ENCODE measurements around the gene DNHD1.

DNHD1 gene

GRCh38 chr11:6482441-6482840 is 14.6 kb upstream of the DNHD1 start:
- Histone ChIP-seq H3K9ac (peak overlapping the region; percentile 87; the same call in 1 of the 2 replicates), H3K4me3 (IDR thresholded peaks at IDR 0.05; ENCODE audit: insufficient read depth, low read depth, low read length) (peak overlapping the region; percentile 40), H3K27ac (no peak overlapping the region), H3K4me1 (ENCODE audit: low read depth, poor library complexity, severe bottlenecking) (peaks cover 20% of the 10 kb centered on the region), H2AFZ (ENCODE audit: low read depth) (no peak overlapping the region), H4K20me1 (ENCODE audit: insufficient read depth) (no peaks in the 10 kb centered on the region; the same call in 1 of the 2 replicates), H3K36me3 (ENCODE audit: insufficient read depth) (0 out of 2 replicates have a peak, but pooled peaks cover 5% of the 10 kb centered on the region), H3K79me2 (ENCODE audit: insufficient read depth, low read depth) (peaks cover 33% of the 10 kb centered on the region), H3K4me2 (peak overlapping the region; percentile 95), H3K27me3 (ENCODE audit: insufficient read depth, low read depth) (no peaks in the 10 kb centered on the region)
- no peak for TF ChIP-seq CTCF (conservative IDR thresholded peaks at IDR 0.05; ENCODE audit: low read depth, low read length)

- TF ChIP-seq CTCF (conservative IDR thresholded peaks at IDR 0.05; ENCODE audit: low read depth, low read length) = no peak
- Histone ChIP-seq H4K20me1 (ENCODE audit: insufficient read depth) (no peaks in the 10 kb centered on the region; the same call in 1 of the 2 replicates), H3K4me3 (IDR thresholded peaks at IDR 0.05; ENCODE audit: insufficient read depth, low read depth, low read length) (no peak overlapping the region), H3K27me3 (ENCODE audit: insufficient read depth, low read depth) (no peaks in the 10 kb centered on the region), H3K4me2 (no peak overlapping the region), H3K36me3 (ENCODE audit: insufficient read depth) (0 out of 2 replicates have a peak, but pooled peaks cover 5% of the 10 kb centered on the region), H3K27ac (no peak overlapping the region), H2AFZ (ENCODE audit: low read depth) (no peak overlapping the region), H3K4me1 (ENCODE audit: low read depth, poor library complexity, severe bottlenecking) (peaks cover 20% of the 10 kb centered on the region), H3K79me2 (ENCODE audit: insufficient read depth, low read depth) (peaks cover 33% of the 10 kb centered on the region), H3K9ac (no peak overlapping the region)
Observed at GRCh38 chr11:6483015-6483414, 14.1 kb upstream of the DNHD1 start.

- Histone ChIP-seq H3K4me2 (no peak overlapping the region), H3K27ac (no peak overlapping the region), H3K4me1 (ENCODE audit: low read depth, poor library complexity, severe bottlenecking) (peaks cover 12% of the 10 kb centered on the region), H3K27me3 (ENCODE audit: insufficient read depth, low read depth) (no peaks in the 10 kb centered on the region), H4K20me1 (ENCODE audit: insufficient read depth) (no peaks in the 10 kb centered on the region; the same call in 1 of the 2 replicates), H2AFZ (ENCODE audit: low read depth) (no peak overlapping the region), H3K36me3 (ENCODE audit: insufficient read depth) (0 out of 2 replicates have a peak, but pooled peaks cover 5% of the 10 kb centered on the region), H3K9ac (no peak overlapping the region), H3K79me2 (ENCODE audit: insufficient read depth, low read depth) (peaks cover 29% of the 10 kb centered on the region), H3K4me3 (IDR thresholded peaks at IDR 0.05; ENCODE audit: insufficient read depth, low read depth, low read length) (no peak overlapping the region)
- no peak for TF ChIP-seq CTCF (conservative IDR thresholded peaks at IDR 0.05; ENCODE audit: low read depth, low read length)
Observed at GRCh38 chr11:6485661-6486060, 11.4 kb upstream of the DNHD1 start.

DNA sequence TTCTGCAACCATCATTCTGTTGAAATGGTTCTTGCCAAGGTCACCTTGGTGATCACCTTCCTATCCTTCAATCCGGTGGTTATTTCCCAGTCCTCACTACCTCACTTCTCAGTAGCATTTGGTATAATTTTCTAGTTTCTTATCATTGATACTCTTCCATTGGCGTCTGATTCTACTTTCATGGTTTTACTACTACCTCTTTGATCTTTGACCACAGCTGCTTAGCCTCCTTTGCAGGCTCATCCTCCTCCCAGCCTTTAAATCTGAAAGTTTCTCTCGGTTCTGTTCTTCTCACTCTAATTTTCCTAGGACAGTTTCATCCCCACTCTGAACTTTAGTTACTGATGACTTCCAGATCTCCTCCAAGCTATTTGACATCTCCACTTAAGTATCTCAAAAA is 10.8 kb upstream of the DNHD1 start:
- H3K36me3 ChIP-seq (ENCODE audit: insufficient read depth) = 0 out of 2 replicates have a peak, but pooled peaks cover 5% of the 10 kb centered on the region
- no peak overlapping the region for H3K4me2 ChIP-seq
- no peak for TF ChIP-seq CTCF (conservative IDR thresholded peaks at IDR 0.05; ENCODE audit: low read depth, low read length)
- no peak overlapping the region for H3K4me3 ChIP-seq (IDR thresholded peaks at IDR 0.05; ENCODE audit: insufficient read depth, low read depth, low read length)
- peaks cover 25% of the 10 kb centered on the region for H3K79me2 ChIP-seq (ENCODE audit: insufficient read depth, low read depth)
- H4K20me1 ChIP-seq (ENCODE audit: insufficient read depth) = no peaks in the 10 kb centered on the region; the same call in 1 of the 2 replicates
- no peak overlapping the region for H3K9ac ChIP-seq
- H3K27me3 ChIP-seq (ENCODE audit: insufficient read depth, low read depth) = no peaks in the 10 kb centered on the region
- H3K27ac ChIP-seq = no peak overlapping the region
- H2AFZ ChIP-seq (ENCODE audit: low read depth) = no peak overlapping the region
- peaks cover 12% of the 10 kb centered on the region for H3K4me1 ChIP-seq (ENCODE audit: low read depth, poor library complexity, severe bottlenecking)
